ENCODE measurements around the gene ASIC2. TPM values are rescaled to one million over a fixed set of nuclear protein-coding genes. Genes with fewer than 3 reads are reported as not detected.

ASIC2 gene
- total RNA-seq, 1 experiment from 2014 or later, result not detected

DNA sequence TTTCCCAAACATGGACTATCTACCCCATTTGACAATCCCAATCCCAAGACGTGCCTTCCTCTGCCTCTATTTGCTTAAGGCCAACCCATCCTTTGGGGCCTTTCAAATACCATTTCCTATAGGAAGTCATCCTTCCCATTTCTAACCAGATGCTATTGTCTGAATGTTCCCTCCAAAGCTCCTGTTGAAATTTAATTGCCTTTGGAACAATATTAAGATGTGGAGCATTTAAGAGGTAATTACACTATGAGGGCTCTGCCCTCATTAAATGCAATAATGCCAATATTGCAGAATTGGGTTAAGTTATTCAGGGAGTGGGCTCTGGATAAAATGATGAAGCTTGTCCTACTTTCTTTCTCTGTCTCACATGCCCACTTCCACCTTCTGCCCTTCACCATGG, 125.4 kb downstream of the ASIC2 start:
- Histone ChIP-seq H3K27ac (ENCODE audit: low read depth, low read length) (no peak overlapping the region), H3K9me2 (ENCODE audit: insufficient read depth) (no peaks in the 10 kb centered on the region), H4K20me1 (ENCODE audit: insufficient read depth) (no peaks in the 10 kb centered on the region), H3K79me2 (ENCODE audit: insufficient read depth, low read length) (no peaks in the 10 kb centered on the region), H2AFZ (ENCODE audit: low read depth, low read length, poor library complexity, severe bottlenecking) (no peak overlapping the region), H3K9me3 (ENCODE audit: control insufficient read depth in 1 of 2, insufficient read depth in 1 of 2, low read depth in 1 of 2, low read length in 2 of 2) (no peaks in the 10 kb centered on the region), H3K4me1 (ENCODE audit: control insufficient read depth in 1 of 2, insufficient read depth in 2 of 2, low read length in 2 of 2) (no peaks in the 10 kb centered on the region), H3K4me3 (replicated peaks in 1 of 2; ENCODE audit: low read depth in 1 of 2, low read length in 2 of 2) (no peak overlapping the region), H3K36me3 (ENCODE audit: control insufficient read depth in 1 of 2, insufficient read depth in 2 of 2, low read length in 2 of 2) (no peaks in the 10 kb centered on the region), H3K4me2 (ENCODE audit: low read length) (no peak overlapping the region), H3K27me3 (ENCODE audit: insufficient read depth, low read length) (peaks cover 15% of the 10 kb centered on the region), H3K9ac (ENCODE audit: low read length) (no peak overlapping the region)
- ChIA-PET CTCF (no interaction called here), RAD21 (ENCODE audit: low non-redundant PET in 1 of 2, low total read pairs in 2 of 2, uncharacterized antibody in 2 of 2, unreplicated experiment in 2 of 2) (no interaction called here), POLR2A (no interaction called here)
- intact Hi-C loops (cut with micrococcal nuclease), result no loop called here
- TF ChIP-seq SP1 (IDR thresholded peaks at IDR 0.05; ENCODE audit: low read depth) (no peak), CEBPB (IDR thresholded peaks at IDR 0.05; ENCODE audit: low read depth) (no peak), EZH2phosphoT487 (IDR thresholded peaks at IDR 0.05; ENCODE audit: borderline replicate concordance) (no peak), CBX3 (IDR thresholded peaks at IDR 0.05; ENCODE audit: low read depth) (no peak), SRF (IDR thresholded peaks at IDR 0.05; ENCODE audit: low read depth) (no peak), RAD21 (IDR thresholded peaks at IDR 0.05; ENCODE audit: low read depth) (no peak)
- TF ChIP-seq, protein P1, sequence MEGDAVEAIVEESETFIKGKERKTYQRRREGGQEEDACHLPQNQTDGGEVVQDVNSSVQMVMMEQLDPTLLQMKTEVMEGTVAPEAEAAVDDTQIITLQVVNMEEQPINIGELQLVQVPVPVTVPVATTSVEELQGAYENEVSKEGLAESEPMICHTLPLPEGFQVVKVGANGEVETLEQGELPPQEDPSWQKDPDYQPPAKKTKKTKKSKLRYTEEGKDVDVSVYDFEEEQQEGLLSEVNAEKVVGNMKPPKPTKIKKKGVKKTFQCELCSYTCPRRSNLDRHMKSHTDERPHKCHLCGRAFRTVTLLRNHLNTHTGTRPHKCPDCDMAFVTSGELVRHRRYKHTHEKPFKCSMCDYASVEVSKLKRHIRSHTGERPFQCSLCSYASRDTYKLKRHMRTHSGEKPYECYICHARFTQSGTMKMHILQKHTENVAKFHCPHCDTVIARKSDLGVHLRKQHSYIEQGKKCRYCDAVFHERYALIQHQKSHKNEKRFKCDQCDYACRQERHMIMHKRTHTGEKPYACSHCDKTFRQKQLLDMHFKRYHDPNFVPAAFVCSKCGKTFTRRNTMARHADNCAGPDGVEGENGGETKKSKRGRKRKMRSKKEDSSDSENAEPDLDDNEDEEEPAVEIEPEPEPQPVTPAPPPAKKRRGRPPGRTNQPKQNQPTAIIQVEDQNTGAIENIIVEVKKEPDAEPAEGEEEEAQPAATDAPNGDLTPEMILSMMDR (IDR thresholded peaks at IDR 0.05 in 2 of 3, conservative IDR thresholded peaks at IDR 0.05 in 1 of 3; ENCODE audit: borderline replicate concordance in 1 of 3, insufficient read depth in 1 of 3, low read depth in 2 of 3, low read length in 2 of 3), result no peak
- TF ChIP-seq, protein P2, sequence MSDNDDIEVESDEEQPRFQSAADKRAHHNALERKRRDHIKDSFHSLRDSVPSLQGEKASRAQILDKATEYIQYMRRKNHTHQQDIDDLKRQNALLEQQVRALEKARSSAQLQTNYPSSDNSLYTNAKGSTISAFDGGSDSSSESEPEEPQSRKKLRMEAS (IDR thresholded peaks at IDR 0.05), result no peak
- TF ChIP-seq, protein P3, sequence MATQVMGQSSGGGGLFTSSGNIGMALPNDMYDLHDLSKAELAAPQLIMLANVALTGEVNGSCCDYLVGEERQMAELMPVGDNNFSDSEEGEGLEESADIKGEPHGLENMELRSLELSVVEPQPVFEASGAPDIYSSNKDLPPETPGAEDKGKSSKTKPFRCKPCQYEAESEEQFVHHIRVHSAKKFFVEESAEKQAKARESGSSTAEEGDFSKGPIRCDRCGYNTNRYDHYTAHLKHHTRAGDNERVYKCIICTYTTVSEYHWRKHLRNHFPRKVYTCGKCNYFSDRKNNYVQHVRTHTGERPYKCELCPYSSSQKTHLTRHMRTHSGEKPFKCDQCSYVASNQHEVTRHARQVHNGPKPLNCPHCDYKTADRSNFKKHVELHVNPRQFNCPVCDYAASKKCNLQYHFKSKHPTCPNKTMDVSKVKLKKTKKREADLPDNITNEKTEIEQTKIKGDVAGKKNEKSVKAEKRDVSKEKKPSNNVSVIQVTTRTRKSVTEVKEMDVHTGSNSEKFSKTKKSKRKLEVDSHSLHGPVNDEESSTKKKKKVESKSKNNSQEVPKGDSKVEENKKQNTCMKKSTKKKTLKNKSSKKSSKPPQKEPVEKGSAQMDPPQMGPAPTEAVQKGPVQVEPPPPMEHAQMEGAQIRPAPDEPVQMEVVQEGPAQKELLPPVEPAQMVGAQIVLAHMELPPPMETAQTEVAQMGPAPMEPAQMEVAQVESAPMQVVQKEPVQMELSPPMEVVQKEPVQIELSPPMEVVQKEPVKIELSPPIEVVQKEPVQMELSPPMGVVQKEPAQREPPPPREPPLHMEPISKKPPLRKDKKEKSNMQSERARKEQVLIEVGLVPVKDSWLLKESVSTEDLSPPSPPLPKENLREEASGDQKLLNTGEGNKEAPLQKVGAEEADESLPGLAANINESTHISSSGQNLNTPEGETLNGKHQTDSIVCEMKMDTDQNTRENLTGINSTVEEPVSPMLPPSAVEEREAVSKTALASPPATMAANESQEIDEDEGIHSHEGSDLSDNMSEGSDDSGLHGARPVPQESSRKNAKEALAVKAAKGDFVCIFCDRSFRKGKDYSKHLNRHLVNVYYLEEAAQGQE (IDR thresholded peaks at IDR 0.05; ENCODE audit: low read depth), result no peak
- no TSS peak for BruUV-seq (replicated peaks)
- no peak for DNase-seq (ENCODE audit: low read depth, low spot score)
- ATAC-seq, result no peak
